ENCODE results near the gene PRPF38B.
A peak's percentile ranks its signal among the peaks of the same experiment; 100 is the strongest.

Gene PRPF38B

DNA sequence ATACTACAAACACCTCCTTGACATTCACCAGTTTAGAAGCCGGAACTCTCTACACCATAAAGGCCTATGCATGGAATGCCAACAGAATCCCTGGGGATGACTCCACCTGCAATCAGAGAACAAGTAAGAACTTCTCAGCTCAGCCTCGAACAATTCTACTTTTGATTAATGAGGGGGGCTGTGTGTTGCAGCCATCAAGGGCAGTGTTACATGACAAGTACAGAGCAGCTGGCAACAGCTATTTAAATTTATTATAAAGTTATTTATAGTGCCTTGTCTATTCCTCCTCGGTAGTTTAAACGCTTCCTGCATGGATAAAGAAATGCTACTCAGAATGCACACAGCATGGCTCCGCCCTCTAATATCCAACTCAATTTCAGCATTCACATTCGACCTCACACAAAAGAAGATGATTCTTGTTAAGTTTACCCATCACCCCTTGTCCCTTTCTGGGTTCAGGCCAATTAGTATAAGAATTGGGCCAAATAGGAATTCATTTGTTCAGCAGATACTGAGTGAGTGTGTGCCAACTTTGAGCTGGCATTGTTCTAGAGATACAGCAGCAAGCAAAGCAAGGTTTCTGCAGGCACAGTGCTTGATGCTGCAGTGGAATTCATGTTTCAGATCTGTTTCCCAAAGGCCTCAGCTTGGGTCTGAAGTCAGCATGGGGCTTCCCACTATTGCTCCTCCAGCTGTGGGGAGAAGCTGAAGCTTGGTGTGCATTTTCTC, 27.0 kb downstream of the PRPF38B start:
- no peak for DNase-seq

DNA sequence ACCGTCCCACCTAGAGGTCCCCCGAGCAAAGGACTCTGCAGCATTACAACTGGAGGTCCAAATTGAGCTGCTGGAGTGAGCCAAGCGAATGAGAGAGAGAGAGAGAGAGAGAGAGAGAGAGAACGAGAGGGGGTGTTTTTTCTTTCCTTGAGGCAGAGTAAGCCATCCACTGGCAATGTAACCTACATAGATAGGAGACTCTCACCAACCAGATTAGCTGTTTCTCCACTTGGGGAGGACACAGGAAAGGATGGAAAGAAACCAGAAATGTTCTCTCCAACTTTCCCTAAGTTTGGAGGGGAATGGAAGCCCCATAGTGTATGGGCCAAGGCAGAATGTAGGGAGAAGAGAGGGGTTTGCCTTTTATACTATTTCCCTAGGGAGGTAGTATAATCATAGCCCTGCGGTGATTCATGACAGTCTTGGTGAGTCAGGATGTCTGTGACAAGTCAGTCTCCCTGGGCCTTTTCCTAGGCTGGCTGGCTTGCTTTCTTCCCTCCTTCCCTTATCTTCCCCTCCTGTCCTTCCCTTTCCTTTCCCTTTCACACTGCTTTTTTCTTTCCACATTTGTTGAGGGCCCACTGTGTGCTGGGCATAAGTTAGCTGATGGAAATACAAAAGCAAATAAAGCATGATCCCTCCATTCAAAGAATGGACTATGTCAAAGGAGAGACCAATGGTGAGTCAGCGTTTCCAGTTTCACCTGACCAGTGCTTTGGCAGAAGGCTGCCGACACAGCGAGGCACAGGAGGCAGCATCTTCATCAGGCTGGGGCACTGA, 27.7 kb downstream of the PRPF38B start:
- DNase-seq, result no peak

DNA sequence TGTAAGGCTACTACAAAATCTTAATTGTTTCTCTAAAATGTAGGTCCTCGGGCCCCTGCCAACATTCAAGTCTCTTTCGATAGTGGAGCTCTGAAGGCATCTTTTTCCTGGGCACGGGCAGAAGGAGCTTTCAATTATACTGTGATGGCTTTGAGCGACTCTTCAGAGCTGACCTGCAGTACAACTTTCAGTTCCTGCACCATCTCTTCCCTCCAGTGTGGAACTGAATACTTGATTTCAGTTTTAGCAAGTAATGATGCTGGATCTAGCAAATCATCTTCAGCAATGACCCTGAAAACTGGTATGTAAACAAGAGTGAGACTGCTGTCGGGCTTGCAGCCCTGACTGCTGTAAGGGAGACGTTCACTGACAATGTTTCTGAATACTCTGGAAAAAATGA, 30.2 kb downstream of the PRPF38B start:
- DNase-seq, result no peak

DNA sequence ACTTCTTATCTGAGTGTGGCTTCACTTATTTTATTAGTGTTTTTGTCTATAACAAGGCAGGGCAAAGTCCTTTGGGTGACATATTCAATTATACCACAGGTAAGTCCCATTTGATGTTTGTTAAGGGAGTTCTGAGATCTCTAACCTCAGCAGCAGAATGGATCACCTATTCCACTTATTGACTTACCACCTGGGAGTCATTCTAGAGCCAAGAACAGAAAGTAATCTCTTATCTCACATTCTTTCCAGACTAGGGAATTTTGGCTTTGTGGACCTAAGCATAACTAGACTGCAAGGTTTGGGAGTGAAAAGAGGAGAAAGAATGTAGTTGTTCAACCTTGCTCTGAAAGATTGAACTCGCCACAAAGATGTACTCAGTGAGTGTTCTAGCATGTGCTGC, 33.8 kb downstream of the PRPF38B start:
- no peak for DNase-seq

DNA sequence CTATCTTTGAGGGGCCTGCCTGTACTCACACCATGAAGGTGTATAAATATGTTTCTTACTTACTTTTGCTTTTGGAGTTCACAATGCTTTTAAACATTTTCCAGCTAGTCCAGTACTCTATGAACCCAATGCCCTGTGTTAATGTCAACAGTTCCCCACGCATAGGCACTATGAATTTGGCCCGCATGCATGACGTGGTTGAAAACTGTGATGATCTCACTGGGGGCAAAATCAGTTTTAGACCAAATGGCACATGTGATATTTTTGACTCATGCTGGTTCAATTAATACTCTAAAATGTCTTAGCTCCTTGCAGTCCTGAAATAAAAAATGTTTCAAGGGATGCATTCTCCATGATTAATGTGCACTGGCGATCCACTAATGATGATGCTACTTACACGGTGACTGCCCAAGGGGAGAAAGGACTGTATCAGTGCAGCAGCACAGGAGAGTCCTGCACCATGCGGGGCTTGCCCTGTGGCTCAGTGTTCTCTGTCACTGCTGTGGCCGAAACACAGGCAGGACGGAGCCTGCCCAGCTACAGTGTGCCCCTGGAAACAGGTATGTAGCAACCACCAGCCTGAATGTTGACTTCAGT, 36.3 kb downstream of the PRPF38B start:
- no peak for DNase-seq

DNA sequence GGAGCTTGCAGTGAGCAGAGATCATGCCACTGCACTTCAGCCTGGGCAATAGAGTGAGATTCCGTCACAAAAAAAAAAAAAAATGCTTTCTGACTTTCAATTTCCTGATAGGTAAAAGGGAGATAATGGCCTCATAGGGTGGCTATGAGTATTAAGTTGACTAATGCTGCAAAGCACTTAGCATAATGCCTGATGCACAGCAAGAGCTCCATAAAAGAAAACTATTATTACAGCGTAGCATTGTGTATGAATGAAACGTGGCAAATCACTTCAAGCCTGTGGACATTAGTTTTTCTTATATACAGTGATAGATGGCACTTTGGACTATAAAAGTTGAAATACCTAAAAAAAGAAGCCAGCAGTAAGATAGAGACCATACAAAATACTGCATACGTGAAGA, 37.4 kb downstream of the PRPF38B start:
- DNase-seq, result no peak

DNA sequence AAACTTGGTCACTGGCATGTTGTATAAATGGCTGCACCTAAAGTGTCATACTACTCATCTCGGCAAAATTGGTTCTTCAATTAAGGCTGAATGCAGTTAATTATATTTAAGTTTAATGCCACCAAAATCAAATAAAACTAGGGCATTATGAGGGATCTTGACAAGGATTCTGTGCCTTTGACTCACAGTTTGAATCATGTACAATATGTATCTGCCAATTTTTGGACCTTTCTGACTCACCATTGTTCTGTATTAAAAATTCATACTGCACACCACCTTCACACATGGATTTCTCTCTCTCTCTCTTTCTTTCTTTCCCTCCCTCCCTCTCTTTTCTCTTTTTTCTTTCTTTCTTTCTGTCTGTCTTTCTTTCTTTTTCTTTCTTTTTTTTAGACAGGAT, 40.3 kb downstream of the PRPF38B start:
- no peak for DNase-seq

DNA sequence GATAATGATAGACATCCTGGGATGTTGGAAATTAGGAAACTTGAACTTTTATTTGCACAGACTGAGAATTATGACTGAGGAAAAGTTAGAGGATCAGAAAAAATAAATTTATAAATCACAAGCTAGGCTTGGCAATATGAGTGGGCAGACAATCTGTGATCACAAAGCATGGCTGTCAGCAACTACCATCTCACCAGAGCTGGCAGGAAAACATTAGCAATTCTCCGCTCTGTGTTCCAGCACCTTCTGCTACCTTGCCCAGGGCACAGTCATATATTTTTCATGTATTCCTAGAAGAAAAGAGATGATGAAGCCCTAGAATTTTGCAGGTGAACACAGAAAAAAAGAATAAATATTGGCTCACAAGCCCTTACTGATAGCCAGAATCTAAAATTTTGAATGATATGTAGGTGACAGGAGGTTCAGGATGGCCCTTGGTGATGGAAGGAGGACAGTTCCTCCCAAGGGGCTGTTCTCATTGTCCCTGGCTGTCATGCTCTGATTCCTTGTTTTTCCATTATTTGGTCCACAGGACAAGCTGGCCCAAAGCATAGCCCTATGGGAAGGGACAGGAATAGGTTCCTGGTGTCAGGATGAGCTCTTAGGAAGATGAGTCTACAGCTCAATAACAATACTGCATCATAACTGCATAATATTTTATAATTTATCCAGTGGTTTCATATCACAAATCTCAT, 42.2 kb downstream of the PRPF38B start:
- no peak for DNase-seq

DNA sequence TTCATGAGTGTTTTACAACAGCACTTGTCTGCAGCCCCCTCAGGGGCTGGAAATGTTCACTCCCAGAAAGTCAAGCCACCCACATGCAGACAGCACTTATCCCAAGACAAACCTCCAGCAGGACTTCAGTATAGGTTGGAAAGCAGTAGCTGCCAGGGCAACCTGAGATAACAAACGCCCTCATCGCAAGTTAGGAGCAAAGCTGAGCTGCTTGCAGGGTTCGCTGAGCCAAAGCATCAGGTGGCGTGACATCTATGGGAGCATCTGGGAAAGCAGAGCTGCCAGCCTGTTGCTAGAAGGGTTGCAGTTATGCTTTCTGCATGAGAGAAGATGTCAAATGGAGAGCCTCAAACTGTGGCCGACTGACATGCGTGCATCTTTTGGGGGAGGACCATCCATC, 50.1 kb downstream of the PRPF38B start:
- DNase-seq, result no peak

DNA sequence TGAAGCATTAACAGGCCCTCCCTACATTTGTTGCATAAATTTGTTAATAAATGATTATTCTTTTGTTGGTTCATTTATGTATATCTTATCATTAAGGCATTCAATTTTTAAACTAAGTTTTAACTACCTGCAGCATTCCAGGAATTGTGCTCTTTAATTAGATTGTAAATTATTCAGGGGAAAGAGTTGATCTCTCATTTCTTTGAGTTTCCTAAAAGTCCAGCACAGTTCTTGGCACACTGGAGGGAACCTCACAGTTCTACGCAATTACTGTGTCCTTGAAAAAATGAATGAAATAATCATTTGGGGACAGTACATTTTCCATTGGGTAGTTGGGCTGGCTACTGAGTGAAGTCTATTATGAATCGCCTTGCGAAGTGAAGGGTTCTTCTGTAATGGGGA, 53.9 kb downstream of the PRPF38B start:
- no peak for DNase-seq

DNA sequence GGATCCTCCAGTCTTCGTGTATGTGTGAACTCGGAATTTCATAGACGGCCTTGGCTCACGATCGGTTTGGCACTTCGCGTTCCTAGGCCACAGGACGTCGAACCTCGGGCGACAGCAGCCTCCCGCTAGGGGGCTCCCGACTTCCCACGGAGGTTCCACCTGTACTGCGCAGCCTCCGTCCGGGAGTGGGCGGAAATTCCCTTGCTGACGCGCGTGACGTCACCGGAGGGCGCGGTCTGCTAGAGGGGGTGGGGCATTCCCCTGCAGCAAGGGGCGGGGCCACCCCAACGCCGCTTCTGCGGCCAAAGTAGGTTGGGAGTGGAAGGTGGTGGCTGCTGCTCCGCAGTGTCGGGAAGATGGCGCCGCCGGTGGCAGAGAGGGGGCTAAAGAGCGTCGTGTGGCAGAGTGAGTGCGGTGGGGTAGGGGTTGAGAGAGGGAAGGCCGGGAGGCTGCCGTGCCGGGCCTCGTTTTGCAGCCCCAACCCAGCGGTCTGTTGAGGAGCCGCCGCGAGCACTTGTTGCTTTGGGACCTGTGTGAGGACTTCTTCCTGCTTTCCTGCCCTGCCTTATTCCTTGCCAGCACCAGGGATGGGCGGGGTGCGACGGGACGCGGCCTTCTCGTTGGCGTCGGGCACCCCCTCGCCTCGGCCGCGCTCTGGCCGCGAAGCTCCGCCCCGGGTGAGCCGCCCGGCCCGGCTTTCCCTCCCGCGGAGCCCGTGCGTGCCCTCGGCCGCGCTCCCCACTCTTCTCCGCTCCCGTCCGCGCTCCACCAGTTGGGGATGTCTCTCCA, 54.5 kb downstream of the PRPF38B start, which contains the start of gene STXBP3:
Gene STXBP3, plus strand, starts transcription at position 293 of the 789 bp plus-strand sequence. Its CDS starts 64 bp downstream, at position 357.
- peak; percentile 98 for DNase-seq

DNA sequence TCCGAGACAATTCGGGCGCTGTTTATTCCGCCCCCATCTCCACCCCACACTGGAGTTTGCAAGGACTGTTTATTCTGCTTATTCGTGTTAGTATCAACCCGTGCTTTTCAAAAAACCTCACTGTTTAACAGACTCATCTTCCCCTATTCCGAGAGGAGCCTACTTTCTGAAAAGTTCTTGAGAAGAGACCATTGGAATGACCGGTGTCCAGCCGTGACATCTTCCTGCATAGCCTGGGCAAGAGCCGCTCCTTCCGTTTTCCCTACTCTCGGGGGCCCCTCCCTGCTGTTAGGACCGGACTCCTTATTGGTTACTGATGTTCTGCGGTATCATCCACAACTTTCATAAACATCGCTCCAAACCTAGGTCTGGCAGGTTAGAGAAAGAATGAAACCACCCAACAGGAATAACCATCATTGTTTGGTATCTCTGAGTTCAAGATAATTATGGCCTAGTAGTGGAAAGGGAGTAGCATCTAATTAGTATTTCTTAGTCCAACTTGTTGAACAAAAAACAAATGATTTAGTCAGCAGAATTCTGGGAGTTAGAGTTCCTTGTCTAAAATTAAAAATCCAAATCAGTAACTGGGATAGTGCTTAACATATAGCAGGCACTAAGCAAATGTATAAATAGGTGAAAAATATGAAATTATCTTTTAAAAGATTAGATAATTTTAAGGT, 55.2 kb downstream of the PRPF38B start:
- DNase-seq, result peak; percentile 61

DNA sequence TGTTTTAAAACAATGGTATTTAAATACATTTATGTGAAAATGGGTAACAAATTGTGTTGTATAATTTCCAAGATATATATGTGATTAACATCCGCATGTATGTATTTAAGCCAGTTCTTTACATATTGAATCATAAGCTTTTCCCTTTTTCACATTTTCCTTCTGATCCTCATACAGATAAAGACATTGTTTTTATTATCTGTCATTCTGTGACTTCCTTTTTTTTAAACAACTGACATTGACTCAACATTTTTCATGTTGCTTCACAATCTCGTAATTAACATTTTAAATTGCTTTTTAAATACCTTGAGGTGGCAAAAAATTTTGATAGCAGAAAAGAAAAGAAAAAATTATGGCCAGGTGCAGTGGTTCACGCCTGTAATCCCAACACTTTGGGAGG, 55.8 kb downstream of the PRPF38B start:
- DNase-seq, result no peak

DNA sequence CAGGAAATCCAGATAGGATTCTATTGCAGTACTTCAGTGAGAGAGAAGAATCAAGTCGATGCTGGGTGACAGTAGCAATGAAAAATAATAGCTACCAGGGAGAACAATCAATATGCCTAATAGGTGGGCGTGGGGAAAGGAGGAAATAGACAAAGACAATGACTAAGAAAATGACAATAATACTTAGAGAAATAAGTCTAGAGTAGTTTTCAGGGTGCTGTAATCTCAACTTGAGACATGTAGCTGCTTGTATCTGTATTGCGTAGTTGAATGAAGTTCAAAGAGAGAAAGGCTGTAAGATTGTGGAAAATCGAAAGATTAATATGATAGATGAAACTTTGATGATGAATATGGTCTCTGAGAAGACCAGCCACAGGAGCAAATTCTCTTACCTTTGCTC, 57.0 kb downstream of the PRPF38B start:
- no peak for DNase-seq

DNA sequence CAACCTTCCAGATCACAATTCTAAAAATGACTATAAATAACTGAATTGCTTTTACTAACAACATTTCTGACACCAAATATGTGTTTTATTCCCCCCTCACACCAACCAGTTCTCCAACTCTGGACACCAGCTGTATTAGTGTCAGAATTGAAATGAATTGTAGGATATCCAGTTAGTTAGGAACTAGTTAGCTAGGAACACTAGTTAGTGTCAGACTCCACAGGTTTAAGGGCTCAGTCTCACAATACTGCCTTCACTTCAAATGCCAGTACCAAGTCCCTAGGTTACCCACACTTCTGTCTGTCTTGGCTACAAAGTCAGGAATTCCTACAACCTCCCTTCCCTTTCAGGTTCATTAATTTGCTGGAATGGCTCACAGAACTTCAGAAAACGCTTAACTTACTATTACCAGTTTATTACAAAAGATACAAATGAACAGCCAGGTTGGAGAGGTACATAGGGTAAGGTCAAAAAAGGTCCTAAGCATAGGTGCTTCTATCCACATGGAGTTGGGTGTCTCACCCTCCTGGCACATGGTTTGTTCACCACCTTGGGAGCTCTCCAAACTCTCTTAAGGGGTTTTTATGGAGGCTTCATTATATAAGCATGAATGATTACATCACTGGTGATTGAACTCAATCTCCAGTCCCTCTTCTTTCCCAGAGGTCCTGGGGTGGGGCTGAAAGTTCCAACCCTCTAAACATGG, 58.5 kb downstream of the PRPF38B start:
- DNase-seq, result no peak

All from GDM1 (cell line).